Kidney (tissue), 14 donors: ENCODE data around the gene NDN. TPM values are rescaled to one million over a fixed set of nuclear protein-coding genes. Genes with fewer than 3 reads are reported as not detected.

Experiments
- DNase-seq, 5 donors: peaks; one replicate each; pipeline ENCODE4 v3.0.0-alpha.2; 2013 to 2020
- FAIRE-seq: peaks from 2 replicates; lab custom pipeline; 2012; peaks lifted over from hg19 to GRCh38; lab: Jason Lieb, UNC
- H3K27ac ChIP-seq, 2 donors: one replicate each; pipeline ENCODE4 v1.7.0; 2013; ENCODE audit warnings: low read depth in 2 of 2, low read length in 2 of 2, inconsistent platforms in 1 of 2
- H3K27me3 ChIP-seq: one replicate; pipeline ENCODE4 v1.7.1; 2013; ENCODE audit warnings: low read length, inconsistent platforms; ENCODE audit not compliant: control insufficient read depth, insufficient read depth
- H3K36me3 ChIP-seq, 3 donors: one replicate each; pipeline versions ENCODE4 v1.7.0 to v1.7.1; 2013; ENCODE audit warnings: low read length in 3 of 3, control low read depth in 1 of 3, inconsistent platforms in 1 of 3; ENCODE audit not compliant: insufficient read depth in 3 of 3, control insufficient read depth in 2 of 3
- H3K4me1 ChIP-seq, 3 donors: one replicate each; pipeline versions ENCODE4 v1.7.0 to v1.7.1; 2013; ENCODE audit warnings: low read length in 3 of 3, inconsistent platforms in 1 of 3, low read depth in 1 of 3; ENCODE audit not compliant: control insufficient read depth in 2 of 3, insufficient read depth in 2 of 3
- H3K4me3 ChIP-seq, 3 donors: one replicate each; pipeline versions ENCODE4 v1.7.0 to v1.8.1; 2013; ENCODE audit warnings: low read length in 3 of 3, control low read depth in 1 of 3, inconsistent platforms in 1 of 3
- H3K9ac ChIP-seq, 3 donors: one replicate each; pipeline versions ENCODE4 v1.7.0 to v1.7.1; 2013; ENCODE audit warnings: low read length in 3 of 3, control low read depth in 1 of 3, inconsistent platforms in 1 of 3
- H3K9me3 ChIP-seq, 3 donors: one replicate each; pipeline versions ENCODE4 v1.7.0 to v1.7.1; 2013; ENCODE audit warnings: low read length in 3 of 3, control low read depth in 1 of 3, inconsistent platforms in 1 of 3; ENCODE audit not compliant: control insufficient read depth in 2 of 3, insufficient read depth in 1 of 3
- CTCF ChIP-seq: IDR thresholded peaks from 3 replicates; pipeline ENCODE4 v1.5.1; 2012; ENCODE audit warnings: mild to moderate bottlenecking, moderate library complexity, borderline replicate concordance; ENCODE audit not compliant: insufficient read depth; ENCODE audit errors: extremely low read depth
- intact Hi-C: fragments of 100-400 bp; cut with DNase I; formaldehyde crosslinking; loops from one replicate; pipeline ENCODE4 v1.11.1; 2022
- polyA plus RNA-seq: library from polyadenylated mRNA; stranded (reverse); fragments of 350-450 nt; fragmentation: Illumina TruSeq; extraction: RNeasy Lipid Tissue Mini Kit (QIAGEN cat#74804); gene quantifications from one replicate; pipeline ENCODE4 v1.2.3, GENCODE V29; 2014; ENCODE audit warnings: low read depth, low replicate concordance; ENCODE audit not compliant: insufficient read depth
- total RNA-seq: library from RNA; stranded (reverse); fragmentation: NEBNext Ultra II Directional; extraction: Animal tissue kit (Norgen Biotek cat#: 25700); gene quantifications from one replicate; pipeline ENCODE4 v1.2.1, GENCODE V29; 2021
- donor health status: control.
- donor health status: control.
- donor health status: control.
- donor health status: control.
- donor health status: control.
- donor health status: DM: yes; HTN: yes; CAD: no.
- donor health status: Normal renal cell carcinoma (clear cell type).

The NDN gene
- total and polyA plus RNA-seq, 2 donors from 2014 or later, result 19.9 to 29.5 TPM

GRCh38 chr15:23670970-23671369 lies 16.1 kb downstream of the NDN start:
- no peaks in the 10 kb centered on the region for H3K4me1 ChIP-seq
- no peak overlapping the region for H3K9ac ChIP-seq
- H3K27me3 ChIP-seq, result no peaks in the 10 kb centered on the region
- FAIRE-seq (no peak), DNase-seq (no peak)
- intact Hi-C loops, result no loop called here
- TF ChIP-seq CTCF, result no peak
- H3K36me3 ChIP-seq, result no peaks in the 10 kb centered on the region
- H3K27ac ChIP-seq, result no peak overlapping the region
- H3K4me3 ChIP-seq, result no peak overlapping the region
- H3K9me3 ChIP-seq, result no peaks in the 10 kb centered on the region

- TF ChIP-seq CTCF, result no peak
- Histone ChIP-seq H3K27me3 (no peaks in the 10 kb centered on the region), H3K4me1 (no peaks in the 10 kb centered on the region), H3K36me3 (no peaks in the 10 kb centered on the region), H3K4me3 (no peak overlapping the region), H3K9me3 (no peaks in the 10 kb centered on the region), H3K9ac (no peak overlapping the region), H3K27ac (no peak overlapping the region)
- FAIRE-seq (no peak), DNase-seq (no peak)
- intact Hi-C loops, result no loop called here
Measured at GRCh38 chr15:23663232-23663631, 23.9 kb downstream of the NDN start.

- DNase-seq (peak in 4 of 5 donors; percentile 24 to 59 (median 42)), FAIRE-seq (no peak)
- Histone ChIP-seq H3K27ac (no peak overlapping the region), H3K4me1 (no peaks in the 10 kb centered on the region), H3K9me3 (no peaks in the 10 kb centered on the region), H3K4me3 (no peak overlapping the region), H3K36me3 (no peaks in the 10 kb centered on the region), H3K27me3 (no peaks in the 10 kb centered on the region), H3K9ac (no peak overlapping the region)
- intact Hi-C loops, result no loop called here
- peak; percentile 35 for TF ChIP-seq CTCF
Measured at GRCh38 chr15:23648920-23649515, 38.1 kb downstream of the NDN start.
